Lower leg skin (tissue), 3 donors: ENCODE measurements around the gene COG2.

Source experiments
- CTCF ChIP-seq, 3 donors: fragments of 450-650 bp; IDR thresholded peaks; one replicate each; pipeline ENCODE4 v1.5.1; 2016; ENCODE audit warnings: antibody characterized with exemption in 3 of 3, mild to moderate bottlenecking in 3 of 3, moderate library complexity in 2 of 3
- POLR2A ChIP-seq, 2 donors: fragments of 450-650 bp; IDR thresholded peaks; one replicate each; pipeline ENCODE4 v1.6.1; 2016 to 2017; ENCODE audit warnings: antibody characterized with exemption in 2 of 2, mild to moderate bottlenecking in 1 of 2, moderate library complexity in 1 of 2

DNA sequence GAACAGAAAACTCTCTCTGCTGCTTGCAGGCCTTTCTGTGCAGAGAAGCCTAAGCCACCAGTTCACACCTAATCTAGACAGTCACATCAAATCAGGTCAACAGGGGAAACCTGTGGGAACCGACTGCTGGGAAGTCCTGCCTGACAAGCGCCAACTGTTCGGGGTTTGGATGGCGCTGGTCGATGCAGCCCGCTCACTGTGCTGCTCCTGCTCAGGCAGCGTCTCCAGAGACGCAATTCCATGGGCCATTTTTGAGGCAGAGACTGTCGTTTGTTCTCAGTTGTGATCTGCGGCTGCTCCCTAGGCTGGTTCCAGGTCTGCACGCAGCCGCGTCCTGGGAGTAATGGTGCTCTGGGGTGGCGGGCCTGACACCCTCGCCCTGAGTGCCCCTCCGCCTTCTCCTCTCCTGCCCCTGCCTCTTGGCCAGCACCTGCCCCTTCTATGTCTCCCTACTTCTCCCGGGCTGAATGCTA, 70.2 kb downstream of the COG2 start:
- TF ChIP-seq CTCF (IDR thresholded peaks at IDR 0.05) (no peak), POLR2A (IDR thresholded peaks at IDR 0.05) (no peak)
